Measurements from ENCODE around the gene AHRR.
A peak's percentile ranks its signal among the peaks of the same experiment; 100 is the strongest.
"Not testable (repeated sequence)": the region's sequence is repeated elsewhere in the genome, so short reads cannot be mapped to it uniquely, and the experiment has no call there.

AHRR gene

GRCh38 chr5:368183-369084, 46.9 kb downstream of the AHRR start:
- no peak for DNase-seq

GRCh38 chr5:369151-369868, 47.8 kb downstream of the AHRR start:
- no peak for DNase-seq

- DNase-seq: not testable (repeated sequence)
Observed at GRCh38 chr5:369869-370236, 48.3 kb downstream of the AHRR start.

GRCh38 chr5:370311-370958, 48.9 kb downstream of the AHRR start:
- no peak for DNase-seq

- no peak for DNase-seq
Observed at GRCh38 chr5:370959-371810, 49.7 kb downstream of the AHRR start.

- no peak for DNase-seq
Observed at GRCh38 chr5:371811-372555, 50.5 kb downstream of the AHRR start.

- DNase-seq: no peak
Observed at GRCh38 chr5:372556-372995, 51.1 kb downstream of the AHRR start.

- DNase-seq: no peak
Observed at GRCh38 chr5:372996-373709, 51.6 kb downstream of the AHRR start.

- DNase-seq: peak; percentile 72
Observed at GRCh38 chr5:373710-374602, 52.4 kb downstream of the AHRR start.

GRCh38 chr5:374631-375335, 53.3 kb downstream of the AHRR start:
- DNase-seq: no peak

GRCh38 chr5:375336-375920, 53.9 kb downstream of the AHRR start:
- DNase-seq: no peak

GRCh38 chr5:375921-376798, 54.6 kb downstream of the AHRR start:
- DNase-seq: no peak

GRCh38 chr5:376799-377325, 55.3 kb downstream of the AHRR start:
- no peak for DNase-seq

GRCh38 chr5:377326-377981, 55.9 kb downstream of the AHRR start:
- DNase-seq: no peak

- no peak for DNase-seq
Observed at GRCh38 chr5:378301-378891, 56.9 kb downstream of the AHRR start.

GRCh38 chr5:378976-379742, 57.6 kb downstream of the AHRR start:
- DNase-seq: no peak

All from activated T-cell treated with anti-CD3 and anti-CD28 coated beads for 4 hours (primary cell).